HG02571 (cell line): ENCODE data around the gene KIF24.
"Not testable (repeated sequence)": the region's sequence is repeated elsewhere in the genome, so short reads cannot be mapped to it uniquely, and the experiment has no call there.

ENCODE experiments used
- ATAC-seq: cut with Tn5 transposase; IDR thresholded peaks from one replicate; pipeline ENCODE4 v1.9.1; 2021; ENCODE audit warnings: mild to moderate bottlenecking, moderate library complexity; ENCODE audit not compliant: unreplicated experiment

Gene KIF24

DNA sequence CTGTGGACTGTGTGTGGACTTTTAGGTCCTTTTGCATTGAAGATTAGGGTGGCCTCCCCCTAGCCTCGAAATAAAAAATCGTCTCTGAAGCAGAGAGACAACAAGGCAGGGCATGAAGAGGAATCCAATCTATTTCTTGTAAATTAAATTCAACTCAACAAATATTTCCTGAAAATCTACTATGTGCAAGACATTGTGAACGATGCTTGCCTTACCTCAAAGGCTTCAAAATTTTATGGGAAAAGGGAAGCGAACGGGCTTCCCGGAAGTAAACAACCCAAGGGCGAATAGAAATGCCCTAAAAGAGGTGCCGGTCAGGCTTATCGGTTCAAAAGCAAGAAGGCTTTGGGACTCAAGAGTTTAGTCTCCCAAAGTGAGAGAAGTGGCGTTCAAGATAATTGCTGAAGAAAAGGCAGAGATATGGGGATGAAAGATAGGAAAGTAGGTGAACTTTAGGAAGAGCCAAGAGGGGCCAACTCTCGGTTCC, 525 bp downstream of the KIF24 start:
- peak; percentile 1 for ATAC-seq

GRCh38 chr9:34326690-34327089, 2.4 kb downstream of the KIF24 start:
- no peak for ATAC-seq

GRCh38 chr9:34322899-34323591, 6.0 kb downstream of the KIF24 start:
- ATAC-seq, result no peak

- ATAC-seq, result no peak
Observed at GRCh38 chr9:34321451-34321850, 7.6 kb downstream of the KIF24 start.

GRCh38 chr9:34318163-34318790, 10.8 kb downstream of the KIF24 start:
- ATAC-seq, result no peak

DNA sequence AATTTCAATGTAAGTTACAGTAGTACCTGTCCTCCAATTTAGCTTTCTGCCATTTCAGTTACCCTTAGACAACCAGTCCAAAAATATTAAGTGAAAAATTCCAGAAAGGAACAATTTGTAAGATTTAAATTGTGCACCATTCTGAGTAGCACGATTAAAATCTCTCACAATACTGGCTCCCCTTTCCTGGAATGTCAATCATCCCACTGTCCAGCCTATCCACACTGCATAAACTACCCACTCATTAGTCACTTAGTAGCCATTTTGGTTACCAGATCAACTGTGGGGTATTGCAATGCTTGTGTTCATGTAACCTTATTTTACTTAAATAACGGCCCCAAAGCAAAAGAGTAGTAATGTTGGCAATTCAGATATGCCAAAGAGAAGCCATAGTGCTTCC, 11.6 kb downstream of the KIF24 start:
- no peak for ATAC-seq

DNA sequence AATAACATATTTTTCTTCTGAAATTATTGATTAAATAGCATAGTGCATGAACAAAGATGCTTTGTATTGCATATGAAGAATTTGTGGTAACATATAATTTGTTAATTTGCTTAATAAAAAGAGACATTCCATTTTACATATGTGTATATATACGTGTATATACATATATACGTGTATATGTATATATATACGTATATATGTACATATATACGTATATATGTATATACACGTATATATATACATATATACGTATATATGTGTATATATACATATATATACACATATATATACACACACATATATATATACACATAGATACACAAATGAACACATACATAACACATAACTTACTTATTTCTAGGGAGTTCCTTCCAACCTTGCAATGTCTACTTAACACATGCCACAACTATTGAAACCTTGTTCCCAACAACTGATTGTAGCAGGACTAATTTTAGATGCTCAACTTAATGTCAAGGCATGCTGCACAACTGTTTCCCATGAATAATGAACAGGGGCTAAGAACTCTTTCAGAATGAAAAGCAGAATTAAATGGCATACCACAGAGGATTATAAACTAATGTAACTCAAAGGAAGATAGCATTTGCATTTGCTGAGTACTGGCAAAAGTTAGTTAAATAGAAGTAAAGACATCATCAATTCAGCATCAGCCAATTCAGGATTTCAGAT, 17.4 kb downstream of the KIF24 start:
- no peak for ATAC-seq

DNA sequence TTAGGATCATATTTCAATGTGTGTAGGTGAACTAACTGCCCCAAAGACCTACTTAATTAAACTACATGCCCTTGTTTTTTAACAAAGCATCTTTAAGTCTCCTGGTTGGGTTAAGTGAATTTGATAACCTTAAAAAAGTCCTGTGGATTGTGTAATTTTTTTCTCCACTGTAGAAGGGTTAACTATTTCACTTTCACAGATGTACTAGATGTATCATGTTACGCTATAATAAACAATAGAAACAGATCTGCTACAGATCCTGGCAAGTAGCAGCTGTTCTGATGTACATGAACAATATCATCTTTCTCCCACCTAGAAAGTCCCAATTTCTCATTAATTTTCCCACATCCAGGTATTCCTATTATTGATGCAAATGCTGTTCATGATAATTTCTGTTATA, 18.9 kb downstream of the KIF24 start:
- no peak for ATAC-seq

DNA sequence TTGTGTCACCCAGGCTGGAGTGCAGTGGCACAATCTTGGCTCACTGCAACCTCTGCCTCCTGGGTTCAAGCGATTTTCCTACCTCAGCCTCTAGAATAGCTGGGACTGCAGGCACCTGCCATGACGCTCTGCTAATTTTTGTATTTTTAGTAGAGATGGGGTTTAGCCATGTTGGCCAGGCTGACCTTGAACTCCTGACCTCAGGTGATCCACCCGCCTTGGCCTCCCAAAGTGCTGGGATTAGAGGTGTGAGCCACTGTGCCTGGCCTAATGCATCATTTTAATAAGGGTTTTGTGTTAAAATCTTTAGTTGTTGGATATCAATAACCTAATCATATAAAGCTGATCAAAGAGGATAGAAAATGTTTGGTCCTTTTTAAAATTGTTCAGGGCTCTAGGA, 20.8 kb downstream of the KIF24 start:
- not testable (repeated sequence) for ATAC-seq

GRCh38 chr9:34301064-34301463, 28.0 kb downstream of the KIF24 start:
- ATAC-seq, result not testable (repeated sequence)

- ATAC-seq, result no peak
Observed at GRCh38 chr9:34292552-34292951, 36.5 kb downstream of the KIF24 start.

- ATAC-seq, result no peak
Observed at GRCh38 chr9:34291423-34291822, 37.6 kb downstream of the KIF24 start.

DNA sequence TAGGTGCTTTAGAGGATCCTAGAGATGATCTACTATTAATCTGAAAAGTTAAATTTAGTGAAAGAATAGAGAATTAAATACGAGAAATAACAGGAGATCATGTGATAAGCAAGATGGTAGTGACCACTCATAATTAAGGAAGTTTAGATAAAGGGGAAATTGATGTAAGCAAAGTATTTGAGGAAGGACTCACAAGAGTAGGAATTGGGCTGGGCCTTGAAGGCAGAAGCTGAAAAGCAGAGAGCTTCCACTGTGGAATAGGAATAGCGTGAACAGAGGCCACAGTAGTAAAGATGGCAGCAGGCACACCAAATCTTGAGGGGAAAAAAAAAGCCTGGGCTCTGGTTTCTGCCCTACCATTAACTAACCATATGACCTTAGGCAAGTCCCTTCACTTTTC, 38.0 kb downstream of the KIF24 start:
- ATAC-seq, result no peak

DNA sequence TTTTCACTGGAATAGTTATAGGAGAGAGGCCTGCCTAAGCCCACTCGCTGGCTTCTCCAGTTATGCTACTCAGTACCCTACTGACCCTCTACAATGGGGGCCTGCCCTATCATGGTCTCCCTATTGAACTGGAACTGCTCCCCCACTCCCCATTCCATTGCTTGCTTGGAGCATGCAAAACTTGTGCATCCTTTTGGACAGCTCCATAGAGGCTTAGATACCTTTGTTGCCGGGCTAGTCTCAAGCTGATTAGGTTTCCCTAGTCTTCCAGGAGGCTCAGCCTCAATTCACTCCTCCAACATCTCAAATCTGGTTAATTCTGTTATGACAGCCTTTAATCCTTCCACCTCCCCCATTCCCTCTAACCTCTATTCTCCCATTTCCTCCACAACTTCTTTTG, 39.9 kb downstream of the KIF24 start:
- no peak for ATAC-seq

GRCh38 chr9:34282096-34282495, 47.0 kb downstream of the KIF24 start:
- no peak for ATAC-seq

DNA sequence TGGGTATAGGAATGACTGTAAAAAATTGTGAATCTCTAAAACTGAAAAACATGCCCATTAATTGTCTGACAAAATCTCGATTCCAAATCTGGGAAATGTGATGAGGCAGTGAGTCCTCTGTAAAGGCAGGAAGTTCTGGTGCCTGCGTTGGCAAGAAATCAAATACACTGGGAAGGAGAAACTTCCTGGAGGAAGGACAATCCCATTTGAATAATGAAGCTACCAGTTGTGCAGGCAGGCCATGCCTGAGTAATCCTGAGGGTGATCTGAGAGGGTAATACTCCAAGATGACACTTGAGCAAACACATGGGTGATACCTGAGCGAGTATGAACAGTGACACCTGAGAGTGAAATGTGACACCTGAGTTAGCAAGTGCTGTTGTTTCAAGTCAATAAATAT, 49.7 kb downstream of the KIF24 start:
- no peak for ATAC-seq
